ENCODE measurements around the gene B3GNT3. TPM values are rescaled to one million over a fixed set of nuclear protein-coding genes. Genes with fewer than 3 reads are reported as not detected.
A peak's percentile ranks its signal among the peaks of the same experiment; 100 is the strongest.

The B3GNT3 gene
- total and polyA plus RNA-seq, 9 of the 15 experiments (the other 6 are each of a cell fraction or from before 2014, with no cell fraction given) = 0.06 to 0.11 (median 0.07) TPM; not detected in 6

GRCh38 chr19:17836530-17836929, 41.6 kb downstream of the B3GNT3 start:
- Histone ChIP-seq H3K27ac (ENCODE audit: extremely low read depth, low read depth, low read length) (no peak overlapping the region), H3K4me1 (replicated peaks in 1 of 2; ENCODE audit: control insufficient read depth in 2 of 2, insufficient read depth in 2 of 2, low read length in 2 of 2) (peaks cover 0 to 31% of the 10 kb centered on the region in 2 experiments; a peak in 3 of 5 replicates), H3K4me2 (ENCODE audit: insufficient read depth, low read length) (no peak overlapping the region), H3K9ac (ENCODE audit: insufficient read depth in 1 of 2, low read depth in 2 of 2, low read length in 2 of 2) (no peak overlapping the region; a peak in 1 of 4 replicates), H2AFZ (ENCODE audit: low read depth, low read length) (no peak overlapping the region), H4K20me1 (replicated peaks; ENCODE audit: control insufficient read depth, insufficient read depth, low read length) (peaks cover 5% of the 10 kb centered on the region; the same call in 1 of the 2 replicates), H3K9me3 (replicated peaks; ENCODE audit: control insufficient read depth, insufficient read depth, low read depth, low read length) (no peaks in the 10 kb centered on the region), H3K79me2 (ENCODE audit: control insufficient read depth, insufficient read depth, low read length) (no peaks in the 10 kb centered on the region), H3K9me1 (ENCODE audit: control insufficient read depth, insufficient read depth, low read length) (peaks cover 4% of the 10 kb centered on the region), H3K4me3 (no peak overlapping the region), H3K36me3 (ENCODE audit: control insufficient read depth, insufficient read depth, low read length) (no peaks in the 10 kb centered on the region), H3K27me3 (ENCODE audit: control insufficient read depth in 2 of 2, insufficient read depth in 2 of 2, low read length in 2 of 2) (peaks cover 8 to 25% of the 10 kb centered on the region in 2 experiments; a peak in 3 of 5 replicates)
- FAIRE-seq (no peak), DNase-seq (ENCODE audit: extremely low read depth in 1 of 4, low spot score in 3 of 4) (peak in 1 of 4 experiments; percentile 4), ATAC-seq (no peak)
- in situ Hi-C loops (cut with MboI) (no loop called here), intact Hi-C loops (cut with micrococcal nuclease) (no loop called here)
- CTCF ChIA-PET (ENCODE audit: low intra/inter-chr PET ratio) = interaction anchor here (0.6 kb wide), 1 partner anchor 48 kb away, joined by 3 read pairs; no protein-coding TSS in a partner anchor
- no TSS peak for BruUV-seq (replicated peaks)
- POLR2A ChIA-PET = no interaction called here
- WGBS (ENCODE audit: insufficient coverage, low coverage, missing lambda C conversion rate) = 12% methylated on average over 4 of the region's 4 CpGs
- TF ChIP-seq EP400 (IDR thresholded peaks at IDR 0.05) (no peak), RBM15 (IDR thresholded peaks at IDR 0.05; ENCODE audit: insufficient read depth, low read length) (no peak), NR2C1 (IDR thresholded peaks at IDR 0.05) (no peak), NR2C1 (tag; IDR thresholded peaks at IDR 0.05) (no peak), DPF2 (IDR thresholded peaks at IDR 0.05) (no peak), SMAD4 (CRISPR knock-in tag; conservative IDR thresholded peaks at IDR 0.05) (no peak), MYBL2 (IDR thresholded peaks at IDR 0.05; ENCODE audit: low read depth) (no peak), MYBL2 (CRISPR knock-in tag; IDR thresholded peaks at IDR 0.05; ENCODE audit: borderline replicate concordance) (no peak), BRF1 (IDR thresholded peaks at IDR 0.05; ENCODE audit: borderline replicate concordance, extremely low read depth, insufficient read length) (no peak), CREBBP (IDR thresholded peaks at IDR 0.05; ENCODE audit: low read depth, low read length) (no peak), MNT (conservative IDR thresholded peaks at IDR 0.05) (no peak), ZNF766 (CRISPR knock-in tag; conservative IDR thresholded peaks at IDR 0.05) (no peak), CBFB (CRISPR knock-in tag; IDR thresholded peaks at IDR 0.05) (no peak), ZFX (CRISPR knock-in tag; IDR thresholded peaks at IDR 0.05) (no peak), NCOA1 (IDR thresholded peaks at IDR 0.05; ENCODE audit: low read depth) (no peak)

Measured in K562 (cell line).